GM19463 (cell line): Measurements from ENCODE around the gene COL5A2.

Source experiments
- ATAC-seq: cut with Tn5 transposase; IDR thresholded peaks from one replicate; pipeline ENCODE4 v1.9.1; 2021; ENCODE audit warnings: mild to moderate bottlenecking, moderate library complexity; ENCODE audit not compliant: unreplicated experiment

Gene COL5A2

GRCh38 chr2:189179570-189179950 is at the start of gene COL5A2:
TSS of gene COL5A2 (minus strand) at chr2:189179761. CDS start at chr2:189179604, 157 bp downstream.
- ATAC-seq: peak; percentile 58

DNA sequence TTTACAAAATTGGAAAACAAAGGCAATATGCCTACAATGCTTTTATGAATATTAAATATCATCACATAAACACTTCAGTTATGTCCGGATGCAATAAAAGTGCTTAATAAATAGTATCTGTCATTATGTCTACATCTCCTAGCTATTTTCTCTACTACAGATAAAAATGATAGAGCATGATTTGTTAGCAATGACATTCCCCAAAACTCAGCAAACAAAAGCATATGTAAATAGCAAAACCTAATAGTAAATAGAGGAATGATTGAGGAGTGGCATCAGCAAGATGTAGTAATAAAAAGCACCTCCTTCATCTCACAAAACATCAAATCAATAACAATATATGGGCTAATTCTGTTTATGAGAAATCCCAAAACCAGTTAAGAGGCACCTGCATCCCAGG is 46.5 kb upstream of the COL5A2 start:
- ATAC-seq: no peak

GRCh38 chr2:189225032-189225431 is 45.5 kb upstream of the COL5A2 start:
- no peak for ATAC-seq

DNA sequence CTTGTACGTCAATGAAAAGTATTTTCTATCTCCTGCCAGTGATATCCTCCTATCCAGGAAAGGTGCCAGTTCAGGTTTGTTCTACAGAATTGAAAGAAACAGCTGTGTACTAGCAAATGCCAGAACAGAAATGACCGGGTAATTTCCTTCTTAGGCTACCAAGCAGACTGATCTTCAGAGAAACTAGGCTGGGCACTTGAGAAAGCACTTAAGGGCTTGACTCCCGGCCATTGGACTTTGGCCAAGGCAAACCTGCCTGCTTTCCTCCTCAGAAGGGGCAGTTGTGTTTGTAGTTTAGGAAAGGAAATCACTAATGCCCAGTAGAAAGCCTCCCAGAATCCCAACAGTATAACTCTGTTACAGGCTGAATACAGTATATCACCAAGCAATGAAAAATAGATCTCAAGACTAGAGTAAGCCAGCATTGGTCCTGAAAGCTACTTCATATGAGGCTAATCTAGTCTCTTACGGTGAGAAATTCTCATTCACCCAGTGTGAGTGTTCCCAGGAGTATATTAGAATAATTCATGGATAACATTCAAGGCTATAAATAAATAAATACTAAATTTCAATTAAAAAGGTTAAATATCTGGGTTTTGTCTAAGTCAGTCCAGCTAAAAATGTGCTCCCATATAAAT is 43.0 kb upstream of the COL5A2 start:
- no peak for ATAC-seq

- no peak for ATAC-seq
Measured at GRCh38 chr2:189221811-189222467, 42.4 kb upstream of the COL5A2 start.

- no peak for ATAC-seq
Measured at GRCh38 chr2:189218236-189218635, 38.7 kb upstream of the COL5A2 start.

GRCh38 chr2:189217541-189217940 is 38.0 kb upstream of the COL5A2 start:
- ATAC-seq: no peak

DNA sequence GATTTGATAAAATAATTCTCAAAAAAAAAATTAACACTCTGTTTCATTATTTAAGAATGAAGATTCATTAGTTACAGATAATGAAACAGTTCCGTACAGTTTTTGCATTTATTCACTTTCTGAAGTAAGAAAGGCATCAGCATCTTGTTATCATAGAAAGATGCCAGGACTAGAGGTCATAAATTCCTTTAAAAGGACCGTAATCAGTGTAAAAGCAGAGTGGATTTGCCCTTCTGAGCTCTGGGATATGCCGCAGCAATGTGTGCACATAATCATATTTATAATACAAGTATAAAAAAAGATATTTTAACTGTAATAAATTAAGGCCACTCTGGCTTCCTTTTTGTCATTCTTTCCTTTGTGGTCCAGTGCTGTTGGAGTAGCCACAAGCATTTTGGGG is 37.5 kb upstream of the COL5A2 start:
- ATAC-seq: no peak

GRCh38 chr2:189214484-189214883 is 34.9 kb upstream of the COL5A2 start:
- ATAC-seq: no peak

- no peak for ATAC-seq
Measured at GRCh38 chr2:189213250-189213649, 33.7 kb upstream of the COL5A2 start.

DNA sequence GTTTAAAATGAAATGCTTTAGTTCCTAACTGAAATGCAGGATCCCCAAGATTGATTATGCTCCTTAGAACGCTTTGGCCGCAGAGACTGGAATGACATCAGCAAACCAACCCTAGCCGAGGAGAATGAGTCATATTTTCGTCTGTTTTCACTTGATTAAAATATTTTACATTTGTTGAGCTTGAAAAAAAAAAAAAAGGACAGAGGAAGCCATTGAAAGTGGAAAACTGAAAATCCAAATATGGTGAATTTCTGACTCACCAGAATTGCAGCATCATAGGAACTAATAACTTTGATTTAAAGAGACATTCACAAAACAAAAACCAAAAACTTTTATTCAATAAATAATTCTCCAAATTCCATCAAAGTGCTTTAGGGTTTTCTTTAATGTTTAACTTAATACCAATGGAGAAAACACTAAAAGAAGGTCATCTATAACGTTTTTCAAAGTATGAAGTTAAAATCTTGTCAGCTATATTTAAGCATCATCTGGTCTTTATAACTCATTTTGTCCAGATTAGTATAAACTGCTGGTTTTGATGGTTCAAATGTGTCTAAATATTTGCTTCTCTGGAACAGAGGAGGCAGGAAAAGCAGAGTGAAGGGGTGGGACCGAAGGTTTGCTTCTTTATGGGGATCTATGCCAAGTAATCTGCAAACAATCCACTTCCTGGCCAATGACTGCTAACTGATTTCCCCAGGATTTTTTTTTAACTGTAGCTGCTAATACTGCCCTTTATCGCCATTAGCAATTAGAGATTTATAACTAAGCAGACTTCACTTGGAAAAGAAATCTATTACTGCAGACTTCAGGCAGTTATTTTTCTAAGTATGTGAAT is 30.9 kb upstream of the COL5A2 start:
- no peak for ATAC-seq

DNA sequence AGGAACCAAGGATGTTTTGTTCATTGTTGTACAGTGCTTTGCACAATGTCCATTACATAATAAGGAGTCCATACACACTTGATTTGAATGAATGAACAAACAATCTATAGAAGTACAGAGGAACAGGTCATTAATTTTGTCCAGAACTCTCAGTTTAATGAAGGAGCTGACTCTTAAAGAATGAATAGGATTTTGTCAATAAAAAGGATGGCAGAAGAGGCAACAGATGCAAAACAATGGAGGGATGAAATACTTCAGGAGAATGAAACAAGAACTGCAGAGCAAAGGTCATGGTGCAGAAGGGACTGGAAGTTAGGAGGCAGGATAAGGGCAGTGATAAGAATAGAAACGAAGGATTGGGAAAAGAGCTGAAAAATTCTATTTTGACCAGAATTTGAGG is 28.7 kb upstream of the COL5A2 start:
- no peak for ATAC-seq

GRCh38 chr2:189204322-189204941 is 24.9 kb upstream of the COL5A2 start:
- ATAC-seq: no peak

- ATAC-seq: no peak
Measured at GRCh38 chr2:189203177-189203799, 23.7 kb upstream of the COL5A2 start.

DNA sequence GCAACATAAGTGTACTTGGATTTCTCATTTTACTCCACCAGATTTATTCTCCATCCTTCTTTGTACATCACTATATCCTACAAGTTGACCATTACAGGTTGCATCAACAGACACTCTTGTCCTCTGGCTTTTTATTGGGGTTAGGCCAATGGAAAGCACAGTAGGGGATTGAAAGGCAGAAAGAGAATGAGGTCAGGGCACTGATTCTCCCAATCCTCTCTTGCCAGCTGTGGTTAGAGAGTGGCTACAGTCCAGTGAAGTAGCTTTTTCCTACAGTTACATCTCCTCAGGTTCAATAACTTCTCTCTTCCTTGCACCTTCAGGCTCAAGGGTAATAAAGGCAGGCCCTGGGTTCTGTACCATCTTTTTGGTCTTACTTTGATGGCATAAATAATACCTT is 20.2 kb upstream of the COL5A2 start:
- no peak for ATAC-seq

DNA sequence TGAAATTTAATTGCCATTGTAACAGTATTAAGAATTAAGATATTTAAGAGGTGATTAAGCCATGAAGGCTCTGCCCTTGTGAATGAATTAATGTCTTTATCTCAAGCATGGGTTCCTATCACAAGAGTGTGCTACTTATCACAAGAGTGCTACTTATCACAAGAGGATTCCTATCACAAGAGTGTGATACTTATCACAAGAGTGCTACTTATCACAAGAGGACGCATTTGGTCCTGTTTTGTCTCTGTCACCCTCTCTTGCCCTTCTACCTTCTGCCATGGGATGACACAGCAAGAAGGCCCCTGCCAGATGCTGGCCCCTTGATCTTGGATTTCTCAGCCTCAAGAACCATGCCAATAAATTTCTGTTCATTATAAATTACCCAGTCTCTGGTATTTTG is 13.2 kb upstream of the COL5A2 start:
- ATAC-seq: no peak

DNA sequence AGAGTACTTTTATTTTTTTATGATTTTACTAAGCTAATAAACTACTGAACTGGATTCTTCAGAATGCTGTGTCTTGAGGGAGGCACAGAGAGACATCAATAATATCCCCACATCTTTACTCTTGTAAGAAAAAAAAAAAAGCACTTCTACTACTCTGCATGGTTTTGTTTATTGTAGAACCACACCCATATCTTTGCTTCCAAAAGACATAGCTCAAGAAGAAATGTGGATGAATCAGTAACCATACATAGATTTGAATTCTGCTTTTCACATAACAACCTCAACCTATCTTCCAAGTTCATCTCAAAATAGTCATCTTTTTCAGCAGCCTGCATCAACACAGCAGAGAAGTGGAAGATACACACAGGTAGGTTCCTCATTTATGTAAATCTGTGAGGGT is 12.2 kb upstream of the COL5A2 start:
- no peak for ATAC-seq

DNA sequence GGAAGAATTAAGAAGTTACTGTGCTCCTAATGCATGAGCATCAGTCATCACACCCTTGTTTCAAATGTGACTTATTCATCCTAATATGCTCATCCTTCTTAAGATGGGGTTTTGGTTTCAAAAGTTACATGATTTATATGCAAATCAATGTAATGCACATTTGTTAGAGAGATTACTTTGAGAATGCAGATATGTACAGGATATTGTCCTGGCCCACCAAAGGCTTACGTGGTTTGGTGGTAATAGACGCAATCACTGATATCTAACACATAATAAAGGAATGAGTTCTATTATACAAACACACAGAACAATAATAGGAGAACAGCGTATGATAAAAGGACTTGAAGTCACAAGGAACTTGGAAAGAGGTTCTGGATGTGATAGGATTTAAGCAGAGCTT is 11.1 kb upstream of the COL5A2 start:
- ATAC-seq: no peak

- no peak for ATAC-seq
Measured at GRCh38 chr2:189188115-189188805, 8.7 kb upstream of the COL5A2 start.

DNA sequence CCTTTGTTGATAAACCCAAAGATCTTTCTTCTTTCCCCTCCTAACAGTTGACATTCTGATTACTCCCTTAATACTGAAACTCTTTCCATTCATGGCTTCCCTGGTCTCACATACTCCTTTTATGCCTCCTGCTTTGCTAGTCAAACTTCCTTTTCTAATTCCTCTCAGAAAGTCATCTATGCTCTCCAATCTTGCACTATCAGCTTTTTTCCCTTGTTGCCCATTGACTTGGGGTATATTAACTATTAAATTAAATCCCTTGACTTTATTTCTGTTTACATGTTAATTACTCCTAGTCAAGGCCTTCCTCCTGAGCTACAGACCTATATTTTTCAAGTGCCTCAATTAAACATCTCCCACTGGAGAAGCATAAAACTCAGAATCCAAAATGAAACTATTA is 3.6 kb upstream of the COL5A2 start:
- ATAC-seq: no peak

DNA sequence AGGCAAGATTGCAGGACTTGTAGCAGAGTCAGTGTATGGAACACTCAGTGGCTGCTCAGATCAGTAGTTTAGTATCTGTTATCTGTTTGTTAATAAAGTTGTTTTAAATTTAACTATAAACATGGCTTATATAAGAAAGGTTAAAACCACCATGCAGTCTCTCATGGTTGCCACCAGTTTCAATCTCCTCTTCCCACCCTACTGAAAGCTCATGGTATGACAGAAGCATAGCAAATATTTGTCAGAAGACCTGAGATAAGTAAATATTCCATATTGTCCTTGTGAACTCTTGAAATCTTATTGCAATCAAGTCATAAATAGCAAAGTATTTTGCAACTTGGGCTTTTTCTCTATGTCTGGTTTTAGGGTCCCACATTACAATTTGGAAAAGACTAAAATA is 2.1 kb upstream of the COL5A2 start:
- ATAC-seq: no peak
